Stimulated activated CD4-positive, alpha-beta T cell treated with anti-CD3 and anti-CD28 coated beads, Interleukin-1b, Interleukin-23, amount 100 ng/mL, for 24 hours (primary cell): Measurements from ENCODE around the gene GLRA3.

ENCODE experiments used
- DNase-seq, 4 experiments: peaks; one replicate each; pipeline ENCODE4 v3.0.0-alpha.2; 2020; ENCODE audit warnings: low read depth in 4 of 4, low spot score in 1 of 4

The GLRA3 gene

DNA sequence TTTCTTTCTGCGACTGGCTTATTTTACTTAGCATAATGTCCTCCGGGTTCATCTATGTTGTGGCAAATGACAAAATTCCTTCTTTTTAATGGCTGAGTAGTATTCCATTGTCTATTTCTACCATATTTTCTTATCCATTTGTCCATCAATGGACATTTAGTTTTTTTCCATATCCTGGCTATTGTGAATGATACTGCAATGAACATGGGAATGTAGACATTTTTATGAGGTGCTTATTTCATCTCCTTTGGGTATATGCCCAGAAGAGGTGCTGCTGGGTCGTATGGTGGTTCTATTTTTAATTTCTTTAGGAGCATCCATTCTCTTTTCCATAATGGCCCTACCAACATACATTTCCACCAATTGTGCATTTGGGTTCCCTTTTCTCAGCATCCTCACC, 230.2 kb downstream of the GLRA3 start:
- DNase-seq: no peak

DNA sequence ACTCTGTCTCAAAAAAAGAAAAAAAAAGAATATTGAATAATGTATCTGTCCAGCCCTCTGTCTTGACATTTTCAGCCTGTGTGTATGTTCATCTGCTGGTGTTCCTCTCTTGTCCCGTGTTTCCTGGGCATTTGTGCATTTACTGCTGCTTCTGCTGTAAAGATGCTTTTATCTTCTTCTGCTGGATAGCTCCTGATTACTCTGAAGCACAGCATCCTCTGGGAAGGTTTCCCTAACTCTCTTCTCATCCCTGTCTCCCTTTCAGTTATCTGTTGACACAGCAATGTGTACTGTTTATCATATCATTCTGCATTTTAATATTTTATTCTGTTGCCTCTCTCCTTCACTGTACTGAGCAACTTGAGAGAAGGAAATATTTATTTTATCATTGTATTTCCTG, 232.5 kb downstream of the GLRA3 start:
- no peak for DNase-seq

DNA sequence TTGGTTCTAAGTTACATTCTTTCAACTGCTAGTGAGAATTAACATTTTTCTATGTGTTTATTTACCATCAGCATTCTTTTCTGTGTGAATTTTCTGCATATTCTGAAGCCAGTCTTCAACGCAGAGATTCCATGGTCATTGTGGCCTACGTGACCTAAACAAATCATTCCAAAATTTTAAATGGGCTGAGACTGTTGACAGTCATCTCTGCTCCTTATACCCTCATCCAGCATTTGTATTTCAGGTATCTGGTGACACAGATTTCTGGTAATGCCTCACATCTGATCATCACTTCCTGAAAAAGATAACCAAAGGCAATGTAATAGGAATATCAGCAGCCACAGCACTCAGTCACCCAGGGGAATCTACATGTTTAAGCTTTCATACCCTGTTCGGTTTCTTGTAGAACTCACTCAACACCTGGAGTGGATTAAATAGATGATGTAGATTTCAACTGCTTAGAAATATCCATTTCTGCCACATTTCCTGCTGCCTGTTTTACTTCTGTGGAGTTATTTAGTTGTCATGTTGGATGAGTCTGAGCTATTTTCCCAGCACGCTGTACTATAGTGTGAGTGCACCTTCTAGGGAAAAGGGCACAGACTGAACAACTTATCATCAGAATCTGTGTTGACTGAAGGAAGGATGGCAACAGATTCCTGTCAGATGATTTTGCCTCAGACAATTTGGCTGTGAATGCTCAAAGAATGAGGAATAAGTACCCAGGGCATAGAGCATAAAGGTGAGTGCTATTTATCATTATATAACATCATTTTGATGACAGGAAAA, 233.7 kb downstream of the GLRA3 start:
- no peak for DNase-seq

DNA sequence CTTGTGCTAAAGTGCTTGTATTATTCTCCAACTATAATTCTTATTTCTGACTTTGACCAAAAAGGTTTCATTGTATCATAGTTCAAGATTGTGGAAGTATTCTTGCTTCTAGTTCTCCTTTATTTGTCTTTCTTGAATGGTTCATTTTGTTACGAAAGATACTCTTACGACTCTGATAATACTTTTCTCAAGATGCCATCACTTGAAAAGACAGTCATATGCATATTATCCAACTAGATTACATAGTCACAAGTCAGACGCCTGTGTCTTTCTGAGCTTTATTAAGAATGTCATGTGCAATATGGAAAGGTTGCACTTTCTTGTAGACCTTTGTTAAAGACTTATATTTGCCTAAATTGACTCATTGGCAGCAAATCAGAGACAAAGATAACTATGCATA, 235.3 kb downstream of the GLRA3 start:
- no peak for DNase-seq

DNA sequence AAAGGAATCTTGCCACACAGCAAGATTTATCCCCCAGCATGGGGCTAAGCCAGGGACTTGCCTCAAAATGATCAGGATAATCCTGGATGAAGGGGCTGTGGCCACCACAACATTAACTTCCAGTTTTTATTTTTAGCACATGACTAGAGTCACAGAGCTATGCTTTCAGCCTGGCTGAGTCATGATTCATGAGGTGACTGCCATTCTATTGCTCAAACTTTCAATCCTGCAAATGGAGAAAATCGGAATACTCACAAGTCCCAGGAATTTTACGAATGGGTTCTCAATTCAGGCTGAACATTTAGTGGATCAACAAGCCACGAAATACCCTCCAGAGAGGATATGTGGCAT, 236.1 kb downstream of the GLRA3 start:
- DNase-seq: no peak

DNA sequence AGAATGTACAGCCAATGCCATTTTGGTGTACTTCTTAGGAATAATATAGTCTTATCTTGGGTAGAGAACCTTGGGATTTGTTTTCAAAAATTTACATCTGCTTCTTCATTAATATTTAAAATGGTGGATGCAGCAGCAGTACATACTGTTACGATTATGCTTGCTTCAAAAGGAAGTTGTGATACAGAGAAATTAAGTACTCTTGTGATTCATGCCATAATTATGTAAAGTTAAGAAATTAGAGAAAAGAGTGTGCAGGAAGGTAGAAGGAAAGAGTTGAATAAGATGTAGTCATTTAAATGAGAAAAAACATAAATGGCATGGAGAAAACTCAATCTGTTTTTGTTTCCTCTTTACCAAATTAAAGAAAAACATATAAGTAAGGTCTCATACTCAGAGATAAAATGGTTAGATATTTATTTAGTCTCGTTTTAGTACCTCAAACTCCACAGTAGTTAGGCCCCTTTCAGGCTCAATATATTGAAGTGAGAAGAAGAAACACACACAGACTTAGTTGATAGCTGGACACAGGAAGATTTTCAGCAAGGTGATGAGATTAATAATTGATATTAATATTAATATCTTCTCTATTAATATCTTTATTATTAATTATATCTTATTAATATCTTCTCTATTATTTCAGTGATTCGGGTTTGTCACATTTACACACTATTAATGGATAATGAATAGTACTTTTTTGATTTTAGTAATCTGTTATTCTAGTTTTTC, 236.6 kb downstream of the GLRA3 start:
- DNase-seq: no peak

DNA sequence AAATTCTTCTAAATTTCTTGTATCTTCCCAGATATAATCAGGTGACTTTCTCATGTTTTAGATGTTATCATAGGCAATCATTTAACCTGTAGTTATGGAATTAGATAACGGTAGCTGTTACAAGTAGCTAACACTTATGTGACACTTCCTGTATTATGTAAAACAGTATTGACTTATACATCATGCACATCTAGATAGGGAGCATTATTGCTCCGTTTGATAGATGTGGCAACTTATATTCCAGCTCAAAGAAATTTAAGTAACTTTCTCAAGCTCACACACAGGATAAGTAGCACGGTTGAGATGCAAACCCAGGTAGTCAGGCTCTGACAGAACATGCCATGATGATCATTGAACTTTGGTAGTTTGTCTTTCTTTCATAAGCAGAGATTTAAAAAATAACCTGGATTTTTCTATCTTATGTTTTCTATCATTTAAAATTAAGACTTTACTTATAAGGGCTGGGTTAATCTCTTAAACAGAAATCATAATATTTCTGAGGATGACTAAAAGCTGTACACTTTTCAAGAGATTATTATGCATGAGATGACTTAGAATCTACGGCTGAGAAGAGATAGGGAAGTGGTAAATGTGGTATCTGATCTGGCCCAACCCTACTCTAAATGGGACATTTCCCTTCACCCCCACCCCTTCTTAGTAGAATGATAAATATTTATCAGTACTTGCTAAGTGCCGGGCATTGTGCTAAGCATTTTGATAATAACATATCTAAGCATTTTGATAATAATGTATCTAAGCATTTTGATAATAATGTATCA, 237.6 kb downstream of the GLRA3 start:
- DNase-seq: no peak

DNA sequence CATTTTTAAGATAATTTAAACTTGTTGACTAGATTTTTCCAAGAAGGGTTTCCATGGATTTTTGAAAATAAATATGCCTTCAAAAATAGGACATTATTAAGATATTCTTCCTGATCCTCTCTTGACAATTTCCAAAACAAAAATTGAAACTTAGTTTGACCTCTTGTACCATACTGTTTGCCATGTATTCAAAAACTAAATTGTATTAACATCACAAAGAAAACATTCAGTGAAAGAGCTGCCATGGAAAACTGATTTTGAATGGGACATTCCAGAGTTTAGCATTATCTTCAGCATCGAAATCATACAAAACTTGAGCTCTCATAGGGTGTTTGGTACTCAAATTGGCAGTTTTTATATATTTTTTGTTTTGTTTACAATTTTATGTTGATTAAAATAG, 238.7 kb downstream of the GLRA3 start:
- DNase-seq: no peak
